ENCODE measurements around the gene NBL1. TPM values are rescaled to one million over a fixed set of nuclear protein-coding genes. Genes with fewer than 3 reads are reported as not detected.

NBL1 gene
- total RNA-seq, 1 experiment from 2014 or later, result 100 TPM

DNA sequence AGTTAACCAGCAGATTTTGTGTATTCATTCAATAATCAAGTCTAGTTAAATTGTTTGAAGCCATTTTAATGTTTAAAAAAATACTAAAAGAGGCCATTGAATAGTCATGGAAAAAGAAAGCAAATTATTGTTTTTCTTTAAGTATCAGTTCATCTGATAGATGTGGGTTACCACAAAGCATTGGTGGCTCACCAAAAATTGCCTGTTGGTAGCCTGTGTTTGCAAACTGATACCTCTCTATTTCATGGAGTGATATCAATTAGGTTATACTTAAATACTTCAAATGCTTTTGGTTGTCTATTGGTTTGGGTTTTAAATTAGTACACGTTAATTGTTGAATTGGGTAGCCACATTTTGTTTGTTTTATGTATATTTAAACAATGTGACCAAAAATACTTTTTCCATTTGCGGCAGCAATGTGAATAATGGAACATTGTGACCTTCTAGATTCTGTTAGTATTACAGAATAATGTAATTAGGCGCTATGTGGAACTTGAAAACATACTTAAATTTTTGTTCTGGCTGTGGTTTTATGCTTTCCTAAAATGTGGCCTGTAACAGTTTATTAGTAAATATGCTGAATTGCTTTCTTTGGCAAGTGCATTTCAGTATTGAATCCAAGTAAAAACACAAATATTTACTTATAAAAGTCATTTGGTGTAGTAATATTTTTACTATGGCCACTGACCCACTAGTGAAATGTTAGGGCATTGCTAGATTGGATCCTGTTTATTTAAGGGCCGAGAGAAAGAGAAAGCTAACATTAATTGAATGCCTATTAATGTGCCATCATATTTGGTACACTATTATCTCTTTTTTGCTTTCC is 37.1 kb upstream of the NBL1 start:
- peaks cover 16% of the 10 kb centered on the region for H3K4me1 Mint-ChIP-seq (ENCODE audit: low read depth, unreplicated experiment)
- H3K27ac Mint-ChIP-seq (ENCODE audit: unreplicated experiment), result no peak overlapping the region
- DNase-seq, result no peak
- no peaks in the 10 kb centered on the region for H3K27me3 Mint-ChIP-seq (ENCODE audit: unreplicated experiment)
- TF ChIP-seq, protein P1, sequence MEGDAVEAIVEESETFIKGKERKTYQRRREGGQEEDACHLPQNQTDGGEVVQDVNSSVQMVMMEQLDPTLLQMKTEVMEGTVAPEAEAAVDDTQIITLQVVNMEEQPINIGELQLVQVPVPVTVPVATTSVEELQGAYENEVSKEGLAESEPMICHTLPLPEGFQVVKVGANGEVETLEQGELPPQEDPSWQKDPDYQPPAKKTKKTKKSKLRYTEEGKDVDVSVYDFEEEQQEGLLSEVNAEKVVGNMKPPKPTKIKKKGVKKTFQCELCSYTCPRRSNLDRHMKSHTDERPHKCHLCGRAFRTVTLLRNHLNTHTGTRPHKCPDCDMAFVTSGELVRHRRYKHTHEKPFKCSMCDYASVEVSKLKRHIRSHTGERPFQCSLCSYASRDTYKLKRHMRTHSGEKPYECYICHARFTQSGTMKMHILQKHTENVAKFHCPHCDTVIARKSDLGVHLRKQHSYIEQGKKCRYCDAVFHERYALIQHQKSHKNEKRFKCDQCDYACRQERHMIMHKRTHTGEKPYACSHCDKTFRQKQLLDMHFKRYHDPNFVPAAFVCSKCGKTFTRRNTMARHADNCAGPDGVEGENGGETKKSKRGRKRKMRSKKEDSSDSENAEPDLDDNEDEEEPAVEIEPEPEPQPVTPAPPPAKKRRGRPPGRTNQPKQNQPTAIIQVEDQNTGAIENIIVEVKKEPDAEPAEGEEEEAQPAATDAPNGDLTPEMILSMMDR (IDR thresholded peaks at IDR 0.05; ENCODE audit: unreplicated experiment), result no peak
- intact Hi-C loops (cut with micrococcal nuclease; ENCODE audit: unreplicated experiment), result no loop called here
- no peaks in the 10 kb centered on the region for H3K36me3 Mint-ChIP-seq (ENCODE audit: insufficient read depth, unreplicated experiment)
- H3K4me3 Mint-ChIP-seq (ENCODE audit: low read depth, unreplicated experiment), result no peak overlapping the region
- no TSS peak for BruUV-seq (replicated peaks)
- no peaks in the 10 kb centered on the region for H3K9me3 Mint-ChIP-seq (ENCODE audit: low read depth, unreplicated experiment)
- CTCF ChIA-PET, result no interaction called here

DNA sequence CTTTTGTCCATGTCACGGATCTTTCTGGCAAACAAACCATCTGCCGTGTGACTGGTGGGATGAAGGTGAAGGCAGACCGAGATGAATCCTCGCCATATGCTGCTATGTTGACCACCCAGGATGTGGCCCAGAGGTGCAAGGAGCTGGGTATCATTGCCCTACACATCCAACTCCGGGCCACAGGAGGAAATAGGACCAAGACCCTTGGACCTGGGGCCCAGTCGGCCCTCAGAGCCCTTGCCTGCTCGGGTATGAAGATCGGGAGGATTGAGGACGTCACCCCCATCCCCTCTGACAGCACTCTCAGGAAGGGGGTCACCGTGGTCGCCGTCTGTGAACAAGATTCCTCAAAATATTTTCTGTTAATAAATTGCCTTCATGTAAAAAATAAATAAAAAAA is 35.9 kb upstream of the NBL1 start:
- Mint-ChIP-seq H3K4me1 (ENCODE audit: low read depth, unreplicated experiment) (peaks cover 19% of the 10 kb centered on the region), H3K9me3 (ENCODE audit: low read depth, unreplicated experiment) (no peaks in the 10 kb centered on the region), H3K36me3 (ENCODE audit: insufficient read depth, unreplicated experiment) (no peaks in the 10 kb centered on the region), H3K27me3 (ENCODE audit: unreplicated experiment) (no peaks in the 10 kb centered on the region), H3K4me3 (ENCODE audit: low read depth, unreplicated experiment) (no peak overlapping the region), H3K27ac (ENCODE audit: unreplicated experiment) (no peak overlapping the region)
- no peak for DNase-seq
- intact Hi-C loops (cut with micrococcal nuclease; ENCODE audit: unreplicated experiment), result no loop called here
- BruUV-seq (replicated peaks), result no TSS peak
- TF ChIP-seq, protein P1 (IDR thresholded peaks at IDR 0.05; ENCODE audit: unreplicated experiment), result no peak
- CTCF ChIA-PET, result no interaction called here

DNA sequence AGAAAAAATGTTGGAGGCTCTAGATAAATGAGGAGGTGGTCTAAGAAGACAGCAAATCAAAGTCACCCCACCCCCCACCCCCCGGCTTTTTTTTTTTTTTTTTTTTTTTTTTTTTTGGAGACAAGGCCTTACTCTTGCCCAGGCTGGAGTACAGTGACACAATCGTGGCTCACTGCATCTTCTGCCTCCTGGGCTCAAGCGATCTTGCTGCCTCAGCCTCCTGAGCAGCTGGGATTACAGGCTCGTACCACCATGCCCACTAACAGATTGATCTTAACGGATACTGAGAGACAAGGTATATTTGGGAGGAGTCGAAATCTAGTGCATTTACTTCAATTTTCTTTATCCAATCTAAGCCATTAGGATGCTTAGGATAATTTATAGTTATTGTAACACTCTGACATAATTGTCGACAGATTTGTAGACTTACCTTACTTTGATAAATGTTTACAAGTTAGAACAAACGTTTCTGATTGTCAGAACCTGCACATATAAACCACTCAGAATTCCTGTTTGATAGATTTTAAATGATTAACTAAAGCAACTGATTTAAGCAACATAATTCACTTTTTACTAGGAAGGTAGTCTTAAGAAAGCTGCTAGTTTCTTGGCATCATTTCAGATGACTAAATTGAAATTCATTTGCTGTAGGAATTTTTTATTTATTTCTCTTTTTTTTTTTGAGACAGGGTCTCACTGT is 33.7 kb upstream of the NBL1 start:
- peaks cover 35% of the 10 kb centered on the region for H3K4me1 Mint-ChIP-seq (ENCODE audit: low read depth, unreplicated experiment)
- H3K27ac Mint-ChIP-seq (ENCODE audit: unreplicated experiment), result no peak overlapping the region
- H3K36me3 Mint-ChIP-seq (ENCODE audit: insufficient read depth, unreplicated experiment), result peaks cover 8% of the 10 kb centered on the region
- H3K27me3 Mint-ChIP-seq (ENCODE audit: unreplicated experiment), result no peaks in the 10 kb centered on the region
- intact Hi-C loops (cut with micrococcal nuclease; ENCODE audit: unreplicated experiment), result no loop called here
- no TSS peak for BruUV-seq (replicated peaks)
- TF ChIP-seq, protein P1 (IDR thresholded peaks at IDR 0.05; ENCODE audit: unreplicated experiment), result no peak
- DNase-seq, result no peak
- H3K4me3 Mint-ChIP-seq (ENCODE audit: low read depth, unreplicated experiment), result no peak overlapping the region
- no peaks in the 10 kb centered on the region for H3K9me3 Mint-ChIP-seq (ENCODE audit: low read depth, unreplicated experiment)
- CTCF ChIA-PET, result interaction anchor here (0.7 kb wide), 1 partner anchor 107 kb away, joined by 3 read pairs; no protein-coding TSS in a partner anchor

DNA sequence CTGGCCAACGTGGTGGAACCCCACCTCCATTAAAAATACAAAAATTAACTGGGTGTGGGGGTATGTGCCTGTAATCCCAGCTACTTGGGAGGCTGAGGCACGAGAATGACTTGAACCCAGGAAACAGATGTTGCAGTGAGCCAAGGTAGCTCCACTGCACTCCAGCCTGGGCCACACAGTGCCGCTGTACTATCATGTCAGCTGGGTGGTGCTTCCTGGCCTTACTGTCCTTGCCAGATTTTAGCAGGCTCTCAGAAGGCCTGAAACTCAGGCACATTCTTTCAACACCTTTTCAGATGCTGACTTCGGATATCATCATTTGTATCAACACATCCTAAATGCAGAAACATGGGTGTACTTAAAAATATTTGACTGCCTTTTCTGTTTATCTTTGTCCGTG is 31.6 kb upstream of the NBL1 start:
- H3K9me3 Mint-ChIP-seq (ENCODE audit: low read depth, unreplicated experiment), result no peaks in the 10 kb centered on the region
- peaks cover 25% of the 10 kb centered on the region for H3K4me1 Mint-ChIP-seq (ENCODE audit: low read depth, unreplicated experiment)
- no peak overlapping the region for H3K4me3 Mint-ChIP-seq (ENCODE audit: low read depth, unreplicated experiment)
- TF ChIP-seq, protein P1 (IDR thresholded peaks at IDR 0.05; ENCODE audit: unreplicated experiment), result no peak
- no peak overlapping the region for H3K27ac Mint-ChIP-seq (ENCODE audit: unreplicated experiment)
- no peaks in the 10 kb centered on the region for H3K27me3 Mint-ChIP-seq (ENCODE audit: unreplicated experiment)
- intact Hi-C loops (cut with micrococcal nuclease; ENCODE audit: unreplicated experiment), result no loop called here
- peaks cover 17% of the 10 kb centered on the region for H3K36me3 Mint-ChIP-seq (ENCODE audit: insufficient read depth, unreplicated experiment)
- BruUV-seq (replicated peaks), result no TSS peak
- CTCF ChIA-PET, result no interaction called here
- DNase-seq, result no peak
